ENCODE data around the gene MAEA.

Gene MAEA

GRCh38 chr4:1243451-1244080, 46.1 kb upstream of the MAEA start:
- peak; percentile 58 for DNase-seq (ENCODE audit: low spot score)
- TF ChIP-seq CTCF (IDR thresholded peaks at IDR 0.05; ENCODE audit: extremely low read depth, missing control alignments): peak; percentile 21

- no peak for TF ChIP-seq CTCF (IDR thresholded peaks at IDR 0.05; ENCODE audit: extremely low read depth, missing control alignments)
- DNase-seq (ENCODE audit: low spot score): peak; percentile 14
These were observed 45.4 kb upstream of the MAEA start for GRCh38 chr4:1244081-1244977.

DNA sequence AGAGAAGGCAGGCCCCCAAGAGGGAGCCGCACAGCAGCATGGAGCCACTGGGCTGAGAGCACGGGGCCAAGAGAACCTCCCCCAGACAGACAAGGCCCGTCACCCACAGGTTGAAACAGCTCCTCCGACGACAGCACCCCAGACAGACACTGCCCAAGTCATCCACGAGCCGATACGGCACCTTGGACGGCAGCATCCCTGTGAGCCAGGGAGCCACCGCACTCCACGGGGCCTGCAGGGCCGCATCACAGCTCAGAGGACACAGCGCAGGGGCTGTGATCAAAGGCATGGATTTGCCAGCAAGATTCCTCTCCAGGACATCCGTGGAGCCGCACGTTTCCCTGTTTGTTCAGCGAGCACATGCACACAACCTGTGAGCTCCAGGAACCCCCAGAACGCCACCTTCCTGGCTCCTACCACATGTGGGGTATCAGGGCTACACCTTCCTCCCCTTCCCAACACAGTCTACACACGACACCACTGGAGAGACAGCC, 44.7 kb upstream of the MAEA start:
- no peak for DNase-seq (ENCODE audit: low spot score)
- no peak for TF ChIP-seq CTCF (IDR thresholded peaks at IDR 0.05; ENCODE audit: extremely low read depth, missing control alignments)

- TF ChIP-seq CTCF (IDR thresholded peaks at IDR 0.05; ENCODE audit: extremely low read depth, missing control alignments): no peak
- DNase-seq (ENCODE audit: low spot score): peak; percentile 17
These were observed 44.1 kb upstream of the MAEA start for GRCh38 chr4:1245481-1246051.

DNA sequence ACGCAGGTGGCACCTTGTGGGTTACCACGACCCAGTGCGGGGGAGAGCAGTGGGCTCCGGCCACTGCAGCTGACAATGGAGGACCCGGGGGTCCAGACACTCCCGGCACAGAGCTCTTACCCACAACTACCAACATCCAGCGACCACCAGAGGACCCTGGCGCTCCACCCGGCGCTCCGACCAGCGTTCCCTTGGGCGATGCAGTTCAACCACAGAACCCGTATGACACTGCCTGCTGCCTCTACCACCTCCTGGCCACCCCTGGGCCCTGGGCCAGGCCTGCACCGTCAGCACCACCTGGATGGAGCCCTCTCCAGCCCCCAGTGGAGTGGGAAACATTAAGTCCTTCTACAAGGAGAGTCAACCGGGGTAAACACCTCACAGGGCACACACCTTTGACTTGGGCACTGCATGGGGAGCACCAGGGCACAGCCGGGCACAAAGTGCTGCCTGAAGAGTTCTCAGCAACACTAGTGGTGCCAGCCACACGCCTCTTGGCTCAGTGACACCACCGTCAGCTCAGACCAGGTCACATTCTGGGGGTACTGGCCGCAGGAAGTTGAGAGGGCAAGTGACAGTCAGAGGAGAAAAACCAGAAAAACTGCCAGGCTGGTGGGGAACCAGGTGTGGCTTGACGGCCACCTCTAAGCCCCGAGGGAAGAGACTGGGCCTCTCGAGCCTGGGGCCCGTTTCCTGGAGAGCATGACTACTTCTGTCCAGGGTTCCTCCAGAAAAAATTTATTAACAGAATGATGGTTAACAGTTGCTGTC, 43.4 kb upstream of the MAEA start:
- TF ChIP-seq CTCF (IDR thresholded peaks at IDR 0.05; ENCODE audit: extremely low read depth, missing control alignments): no peak
- peak; percentile 42 for DNase-seq (ENCODE audit: low spot score)

GRCh38 chr4:1246901-1247863, 42.5 kb upstream of the MAEA start:
- TF ChIP-seq CTCF (IDR thresholded peaks at IDR 0.05; ENCODE audit: extremely low read depth, missing control alignments): no peak
- DNase-seq (ENCODE audit: low spot score): peak; percentile 66

All from GM20000 (cell line).